Fibroblast of skin of back (primary cell): ENCODE data around the gene ESPN.
A peak's percentile ranks its signal among the peaks of the same experiment; 100 is the strongest.
"Not testable (repeated sequence)": the region's sequence is repeated elsewhere in the genome, so short reads cannot be mapped to it uniquely, and the experiment has no call there.

ENCODE experiments used
- DNase-seq: peaks from one replicate; pipeline ENCODE4 v3.0.0-alpha.2; 2013

ESPN gene

DNA sequence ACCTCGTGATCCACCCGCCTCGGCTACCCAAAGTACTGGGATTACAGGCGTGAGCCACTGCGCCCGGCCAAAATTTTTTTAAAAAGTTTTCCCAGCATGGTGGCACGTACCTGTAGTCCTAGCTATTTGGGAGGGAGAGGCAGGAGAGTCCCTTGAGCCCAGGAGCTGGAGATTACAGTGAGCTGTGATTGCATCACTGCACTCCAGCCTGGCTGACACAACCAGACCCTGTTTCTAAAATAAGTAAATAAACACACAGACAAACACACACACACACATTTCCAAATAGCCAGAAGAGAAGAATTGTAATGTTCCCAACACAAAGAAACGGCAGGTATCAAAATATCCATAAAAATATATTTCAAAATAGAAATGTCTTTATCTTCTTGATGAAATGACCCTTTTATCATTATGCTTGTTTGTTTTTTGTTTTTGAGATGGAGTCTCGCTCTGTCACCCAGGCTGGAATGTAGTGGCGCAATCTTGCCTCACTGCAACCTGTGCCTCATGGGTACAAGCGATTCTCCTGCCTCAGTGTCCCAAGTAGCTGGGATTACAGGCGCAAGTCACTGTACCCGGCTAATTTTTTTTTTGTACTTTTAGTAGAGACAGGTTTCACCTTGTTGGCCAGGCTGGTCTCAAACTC is 14.2 kb upstream of the ESPN start:
- DNase-seq: no peak

DNA sequence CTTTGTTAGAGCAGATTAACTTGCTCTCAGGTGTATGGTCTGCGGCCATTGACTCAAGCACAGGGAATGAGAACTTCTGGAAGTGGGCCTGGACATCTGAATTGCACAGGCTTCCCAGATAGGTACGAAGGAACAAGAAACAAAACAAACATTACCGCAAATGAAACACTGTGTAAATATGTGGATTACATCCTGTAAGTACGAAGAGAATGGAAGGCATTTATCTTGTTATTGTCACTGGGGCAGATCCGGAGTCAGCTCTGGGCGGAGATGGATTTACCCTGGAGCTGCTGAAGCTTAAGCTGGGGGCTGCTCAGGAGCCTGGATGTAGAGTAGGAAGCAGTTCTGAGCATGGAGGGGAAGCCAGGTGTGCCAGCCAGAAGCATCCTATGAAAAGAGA is 11.7 kb upstream of the ESPN start:
- DNase-seq: no peak

DNA sequence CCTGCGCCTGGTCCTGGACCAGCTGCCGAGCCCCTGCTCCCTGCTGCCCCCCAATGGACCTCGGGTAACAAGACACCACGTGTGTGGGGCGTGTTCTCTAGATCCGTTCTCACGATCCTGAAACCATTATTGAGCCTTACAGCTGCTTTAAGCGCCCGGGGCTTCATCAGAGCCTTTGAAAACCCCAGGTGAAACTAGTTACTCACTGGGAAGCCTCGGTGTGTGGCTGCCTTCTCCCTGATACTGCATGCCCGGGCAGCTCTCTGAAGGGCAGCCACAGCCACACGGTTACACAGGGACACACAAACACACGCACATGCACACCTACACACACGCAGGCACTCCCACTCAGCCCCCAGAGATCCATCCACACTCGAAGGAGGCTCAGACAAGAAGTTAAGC is 10.1 kb upstream of the ESPN start:
- peak; percentile 49 for DNase-seq

DNA sequence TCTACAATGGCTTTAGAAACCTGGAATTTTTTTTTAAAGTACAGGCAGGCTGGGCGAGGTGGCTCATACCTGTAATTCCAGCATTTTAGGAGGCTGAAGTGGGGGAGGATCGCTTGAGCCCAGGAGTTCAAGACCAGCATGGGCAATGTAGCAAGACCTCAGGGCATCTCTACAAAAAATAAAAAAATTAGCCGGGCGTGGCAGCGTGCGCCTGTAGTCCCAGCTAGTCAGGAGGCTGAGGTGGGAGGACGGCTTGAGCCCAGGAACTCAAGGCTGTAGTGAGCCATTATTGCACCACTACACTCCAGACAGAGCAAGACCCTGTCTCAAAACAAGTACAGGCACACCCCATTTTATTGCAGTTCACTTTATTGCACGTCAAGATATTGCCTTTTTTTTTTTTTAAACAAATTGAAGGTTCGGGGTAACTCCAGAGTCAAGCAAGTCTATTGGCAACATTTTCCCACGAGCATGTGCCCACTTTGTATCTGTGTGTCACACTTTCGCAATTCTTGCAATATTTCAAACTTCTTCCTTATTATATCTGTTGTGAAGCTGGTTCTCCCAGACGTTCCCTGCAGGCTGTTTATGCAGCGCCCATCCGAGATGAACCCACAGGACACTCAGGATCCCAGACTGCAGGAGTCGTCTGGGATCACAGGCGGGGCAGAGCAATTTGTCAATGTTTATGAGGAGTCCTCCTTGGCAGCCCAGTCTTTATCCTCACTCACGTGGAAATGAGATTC is 9.5 kb upstream of the ESPN start:
- no peak for DNase-seq

DNA sequence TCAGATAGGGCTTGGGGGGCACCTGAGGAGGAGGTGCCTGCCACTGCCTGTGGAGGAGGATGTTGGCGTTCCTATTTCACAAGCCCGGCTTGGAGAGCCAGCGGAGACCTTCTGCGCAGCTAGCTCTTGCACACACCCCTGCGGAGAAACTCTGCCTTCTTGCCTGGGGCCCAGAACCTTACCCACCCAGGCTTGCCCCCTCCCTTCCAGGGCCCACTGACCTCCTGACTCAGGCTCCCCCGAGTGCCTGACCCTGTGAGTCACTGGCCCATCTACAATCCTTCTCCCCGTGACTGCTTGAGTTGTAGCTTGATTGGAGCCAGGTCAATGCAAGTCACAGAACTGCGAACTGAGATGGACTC is 8.3 kb upstream of the ESPN start:
- no peak for DNase-seq

DNA sequence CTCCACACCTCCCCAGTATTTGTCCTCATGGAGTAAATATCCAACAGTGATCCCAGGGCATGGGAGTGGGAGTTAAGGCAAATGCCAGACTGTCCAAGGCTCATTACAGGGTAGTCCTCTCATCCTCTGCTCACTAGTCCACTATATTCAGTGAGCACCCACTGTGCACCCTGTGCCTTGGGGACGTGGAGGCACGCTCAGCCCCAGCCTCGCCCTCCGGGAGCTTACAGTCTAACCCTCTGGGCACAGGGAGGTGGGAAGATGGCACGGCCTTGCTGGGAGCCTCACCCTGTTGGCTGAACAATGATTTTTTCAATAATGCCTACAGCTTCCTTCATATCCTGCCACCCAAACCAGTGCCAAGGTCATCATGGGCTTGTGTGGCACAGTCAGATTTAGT is 7.7 kb upstream of the ESPN start:
- no peak for DNase-seq

DNA sequence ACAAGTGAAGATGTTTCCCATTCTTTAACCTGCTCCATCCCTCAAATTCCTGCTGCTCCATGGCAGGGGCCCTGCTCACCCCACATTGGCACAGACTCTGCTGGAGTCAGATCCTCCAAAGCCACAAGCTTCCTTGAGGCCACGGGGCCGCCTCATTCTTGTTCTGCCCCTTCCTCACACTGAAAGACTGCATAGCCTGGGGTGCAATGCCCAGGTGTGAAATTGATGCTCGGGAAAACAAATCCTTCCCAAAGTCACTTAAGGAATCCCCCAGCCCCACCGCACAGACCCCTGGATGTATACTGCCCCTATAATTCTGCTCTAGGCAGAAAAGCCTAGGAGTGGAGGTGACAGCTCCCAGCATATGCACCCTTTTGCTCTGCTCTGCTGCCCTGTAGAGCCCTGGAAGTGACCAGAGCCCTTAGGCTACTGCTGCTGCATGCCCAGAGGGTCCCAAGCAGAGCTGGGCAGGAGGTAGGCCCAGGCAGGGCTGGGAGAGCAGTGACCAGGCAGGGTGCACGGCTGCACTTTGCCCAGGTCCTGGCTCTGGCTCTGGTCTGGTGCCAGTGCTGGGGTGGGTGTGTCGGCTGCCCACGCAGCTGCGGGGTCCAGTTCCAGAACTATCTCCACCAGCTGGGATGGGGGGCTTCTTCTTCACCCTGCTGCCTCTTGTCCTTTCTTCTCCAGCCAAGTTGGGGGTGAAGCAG is 6.5 kb upstream of the ESPN start:
- no peak for DNase-seq

DNA sequence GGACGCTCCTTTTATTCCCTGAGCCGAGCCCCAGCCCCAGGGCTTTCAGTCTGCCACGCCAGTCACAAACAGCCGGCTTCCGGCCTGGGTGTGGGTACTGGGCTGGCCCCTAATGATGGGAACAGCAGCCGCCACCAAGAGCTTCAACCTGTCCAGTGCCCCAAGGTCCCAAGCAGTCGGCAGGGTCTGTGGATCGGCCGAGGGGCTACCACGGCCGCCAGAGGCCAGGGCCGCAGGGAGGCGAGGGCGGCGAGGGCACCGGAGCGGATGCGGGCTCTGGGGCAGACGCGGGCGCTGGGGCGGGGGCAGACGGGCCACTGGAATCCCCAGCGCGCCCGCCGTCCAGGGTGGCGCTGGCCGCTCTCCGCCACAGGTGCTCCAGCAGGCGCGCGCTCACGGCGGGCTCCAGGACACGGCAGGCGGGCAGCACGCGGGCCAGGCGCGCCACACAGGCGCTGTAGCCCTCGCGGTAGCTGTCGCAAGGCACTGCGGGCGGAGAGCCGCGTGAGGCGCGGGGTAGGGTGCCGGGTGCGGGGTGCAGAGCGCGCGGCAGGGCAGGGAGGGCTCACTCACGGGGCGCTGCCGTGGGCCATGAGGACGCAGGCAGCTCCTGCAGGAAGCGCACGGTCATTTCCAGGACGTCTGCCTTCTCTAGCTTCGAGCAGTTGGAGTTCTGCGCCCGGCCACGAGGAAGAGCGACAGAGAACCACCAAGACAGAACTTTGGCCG is 5.7 kb upstream of the ESPN start:
- no peak for DNase-seq

DNA sequence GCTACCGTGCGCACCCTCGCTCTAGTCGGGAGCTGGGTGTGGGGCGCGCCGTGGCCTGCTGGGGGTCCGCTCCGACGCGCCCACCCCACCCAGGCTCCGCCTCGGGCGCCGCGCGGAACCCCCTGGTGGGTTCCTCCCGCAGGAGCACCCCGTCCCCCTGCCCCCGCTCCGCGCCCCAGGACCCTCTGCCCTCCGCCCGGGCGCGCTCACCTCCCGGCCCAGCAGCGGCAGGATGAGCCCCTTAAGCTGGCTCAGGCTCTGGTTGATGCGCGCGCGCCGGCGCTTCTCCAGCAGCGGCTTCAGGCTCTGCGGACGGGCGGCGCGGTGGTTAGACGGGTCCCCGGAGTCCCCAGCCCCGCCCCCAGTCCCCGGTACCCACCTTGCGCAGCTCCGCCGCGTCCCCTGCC is 5.2 kb upstream of the ESPN start:
- no peak for DNase-seq

DNA sequence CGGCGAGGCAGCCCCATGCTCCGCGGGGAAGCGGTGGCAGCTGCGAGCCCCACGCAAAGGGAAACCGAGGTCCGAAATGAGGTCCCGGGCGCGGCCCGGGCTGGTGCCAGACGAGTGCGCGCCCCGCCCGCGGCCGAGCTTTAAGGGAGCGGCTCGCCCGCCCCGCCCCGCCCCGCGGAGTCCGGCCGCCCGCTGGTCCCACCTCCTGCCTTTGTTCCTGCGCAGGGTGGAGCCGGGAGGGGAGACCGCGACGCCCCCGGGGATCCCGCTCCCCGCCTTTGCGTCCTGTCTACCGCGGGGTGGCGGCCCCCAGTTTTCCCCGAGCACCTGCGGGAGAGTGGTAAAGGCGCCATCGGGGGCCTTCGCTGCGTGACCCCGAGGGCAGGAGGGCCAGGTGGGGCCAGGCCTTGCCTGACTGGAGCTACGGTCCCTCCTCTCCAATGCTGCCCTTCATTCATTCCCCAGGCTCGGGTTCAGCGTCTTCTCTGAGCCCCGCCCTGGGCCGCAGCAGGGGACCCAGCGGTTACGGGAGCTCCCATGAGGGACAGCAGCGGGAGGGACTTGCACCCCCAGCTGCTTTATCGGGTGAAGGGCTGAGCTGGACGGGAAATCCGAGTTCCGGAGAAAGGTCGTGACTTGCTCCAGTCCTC is 4.6 kb upstream of the ESPN start, which contains the start of gene HES2:
Gene HES2, minus strand, starts transcription at position 116 of the 650 bp plus-strand sequence. Its CDS starts 99 bp downstream, at position 17.
- no peak for DNase-seq

DNA sequence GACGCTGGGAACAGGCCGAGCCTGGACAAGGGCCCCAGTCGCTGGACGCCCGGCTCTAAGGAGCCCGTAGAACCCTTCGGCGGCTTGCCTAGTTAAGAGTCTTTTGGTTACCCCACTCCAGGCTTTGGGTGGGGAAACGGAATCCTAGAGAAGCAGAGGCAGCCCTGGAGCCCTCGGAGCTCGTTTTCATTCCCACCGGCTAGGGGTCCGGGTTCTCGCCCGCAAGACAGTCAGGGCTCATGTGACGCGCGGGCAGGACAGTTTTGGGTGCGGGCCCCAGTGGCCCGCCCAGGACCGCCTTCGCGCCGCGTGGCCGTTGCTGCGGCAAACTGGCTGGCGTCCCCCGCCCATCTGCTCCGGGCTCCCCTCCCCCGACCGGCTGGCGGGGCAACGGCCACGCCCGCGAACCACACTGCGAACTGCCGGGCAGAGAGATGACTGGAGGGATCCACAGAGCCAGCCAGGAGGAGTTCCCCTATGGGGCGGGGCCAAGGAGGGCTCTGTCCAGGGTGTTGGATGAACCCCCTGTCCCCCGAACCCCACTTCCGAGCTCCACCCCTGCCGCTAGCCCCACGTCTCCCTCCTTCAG is 4.0 kb upstream of the ESPN start:
- DNase-seq: no peak

DNA sequence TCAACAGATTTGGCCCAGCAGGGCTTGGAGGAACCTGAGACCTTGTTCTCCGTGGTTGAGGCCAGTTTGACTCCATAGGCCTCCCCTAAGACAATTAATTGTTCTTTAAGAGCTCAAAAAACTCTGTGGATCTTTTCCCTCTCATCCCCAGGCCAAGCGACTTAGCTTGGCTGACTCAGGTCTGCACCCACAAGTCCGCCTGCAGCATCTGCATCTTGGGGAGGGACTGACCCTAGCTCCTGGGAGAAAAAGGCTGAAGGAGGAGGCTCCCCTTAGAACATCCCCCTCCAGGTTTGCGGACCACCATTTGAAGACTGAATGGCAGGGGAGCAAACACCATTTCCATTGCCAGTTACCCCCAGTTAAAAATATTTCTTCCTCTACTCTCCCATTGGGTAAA is 3.3 kb upstream of the ESPN start:
- DNase-seq: no peak

DNA sequence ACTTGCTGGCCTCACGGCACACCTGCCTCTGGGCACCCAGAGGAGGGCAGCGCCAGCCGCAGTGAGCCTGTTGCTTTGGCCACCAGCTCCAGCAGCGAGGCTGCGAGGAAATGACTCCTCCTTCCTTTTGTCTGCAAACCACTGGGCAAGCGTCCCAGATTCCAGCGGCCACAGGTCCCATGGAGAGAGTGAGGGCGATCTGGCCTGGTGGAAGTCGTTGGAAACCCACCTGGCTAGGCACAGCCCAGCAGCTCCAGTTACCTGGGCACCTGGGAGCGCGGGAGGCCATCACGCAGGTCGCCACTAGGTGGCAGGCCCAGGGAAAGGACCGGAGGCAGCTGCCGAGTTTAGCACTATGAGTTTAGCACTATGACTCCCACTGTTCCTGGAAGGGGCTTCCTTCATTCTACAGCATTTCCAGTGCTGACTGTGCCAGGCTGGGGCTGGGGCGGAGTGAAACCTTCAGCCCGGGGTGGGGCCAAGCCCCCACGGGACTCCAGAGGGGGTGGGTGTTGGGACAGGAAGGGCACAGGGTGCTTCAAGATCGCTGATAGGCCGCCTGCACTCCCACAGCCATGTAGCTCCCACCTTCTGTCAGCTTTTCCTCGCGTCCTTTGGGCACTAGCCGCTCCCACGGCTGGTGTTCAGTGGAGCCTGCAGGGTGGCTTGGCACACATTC is 1.1 kb upstream of the ESPN start:
- peak; percentile 41 for DNase-seq

DNA sequence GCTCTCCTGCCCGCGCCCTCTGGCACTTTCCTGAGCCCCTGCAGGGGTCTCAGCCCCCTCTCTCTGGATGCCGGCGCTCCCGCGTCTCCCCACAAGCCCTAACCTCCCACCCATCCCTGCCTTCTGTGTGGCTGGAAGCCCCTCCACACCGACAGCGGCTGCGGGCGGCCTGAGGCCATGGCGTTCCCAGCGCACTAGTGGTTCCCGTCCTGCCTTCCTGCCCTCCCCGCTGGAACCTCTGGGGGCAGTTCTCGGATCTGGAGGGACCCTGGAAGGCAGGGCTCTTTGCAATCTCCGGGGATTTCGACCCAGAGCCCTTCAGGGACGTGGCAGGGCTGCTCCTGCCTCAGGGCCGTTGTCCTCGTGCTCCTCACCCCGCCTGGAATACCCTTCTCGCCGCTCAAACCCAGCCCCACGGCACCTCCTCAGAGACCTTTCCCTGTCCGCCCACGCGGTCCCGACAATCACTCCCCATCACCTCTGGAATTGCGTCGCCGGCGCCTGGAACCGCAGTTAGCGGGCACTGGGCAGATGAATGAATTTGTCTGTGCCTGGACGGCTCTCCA is 493 bp upstream of the ESPN start:
- DNase-seq: no peak

DNA sequence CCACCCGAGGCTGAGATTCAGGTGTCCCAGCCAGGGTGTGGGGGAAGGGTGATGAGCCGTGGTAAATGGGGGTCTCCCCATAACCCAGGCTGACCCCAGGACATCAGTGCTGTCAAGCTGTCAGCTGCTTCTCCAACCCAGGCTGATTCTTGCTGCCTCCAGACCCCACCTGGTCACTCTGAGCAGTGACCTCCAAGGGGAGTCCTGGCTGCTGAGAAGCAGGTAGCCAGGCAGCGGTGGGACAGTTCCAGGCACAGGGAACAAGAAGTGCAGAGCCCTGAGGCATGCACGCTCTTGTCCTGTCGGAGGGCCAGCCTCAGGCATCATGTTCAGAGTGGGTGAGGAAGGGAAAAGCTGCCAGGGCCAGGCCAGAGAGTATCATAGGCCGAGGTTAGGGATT is 1.1 kb downstream of the ESPN start:
- DNase-seq: no peak

DNA sequence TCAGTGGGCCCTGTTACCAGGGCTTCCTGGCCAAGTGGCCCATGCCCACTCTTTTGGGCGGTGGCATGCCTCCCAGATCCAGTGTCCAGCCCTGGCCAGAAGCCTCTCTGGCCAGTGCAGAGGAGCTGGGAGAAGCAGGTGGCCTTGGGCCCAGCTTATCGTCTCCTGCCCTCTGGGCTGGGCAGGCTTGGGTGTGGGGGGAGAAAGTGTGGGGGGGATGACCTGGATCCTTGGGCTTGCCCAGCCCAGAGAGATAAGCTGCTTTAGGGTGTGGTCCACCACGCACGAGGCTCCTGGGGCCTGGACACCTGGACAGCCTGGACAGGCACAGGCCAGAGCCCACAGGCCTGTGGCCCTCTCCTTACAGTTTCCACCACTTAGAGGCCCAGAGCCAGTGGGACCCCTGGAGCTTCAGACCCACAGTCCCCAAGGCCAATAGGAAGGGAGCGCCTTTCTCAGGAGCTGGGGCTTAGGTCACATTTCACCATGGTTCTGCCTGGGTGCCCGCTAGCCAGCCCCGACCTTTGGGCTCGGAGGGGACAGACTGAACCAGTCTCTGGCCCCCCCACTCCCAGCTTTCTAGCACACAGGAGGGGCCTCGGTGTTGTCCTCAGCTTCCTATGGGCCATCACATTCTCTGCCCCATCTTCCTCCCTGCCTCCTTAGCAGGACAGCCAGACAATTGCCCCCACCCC is 1.8 kb downstream of the ESPN start:
- DNase-seq: no peak

DNA sequence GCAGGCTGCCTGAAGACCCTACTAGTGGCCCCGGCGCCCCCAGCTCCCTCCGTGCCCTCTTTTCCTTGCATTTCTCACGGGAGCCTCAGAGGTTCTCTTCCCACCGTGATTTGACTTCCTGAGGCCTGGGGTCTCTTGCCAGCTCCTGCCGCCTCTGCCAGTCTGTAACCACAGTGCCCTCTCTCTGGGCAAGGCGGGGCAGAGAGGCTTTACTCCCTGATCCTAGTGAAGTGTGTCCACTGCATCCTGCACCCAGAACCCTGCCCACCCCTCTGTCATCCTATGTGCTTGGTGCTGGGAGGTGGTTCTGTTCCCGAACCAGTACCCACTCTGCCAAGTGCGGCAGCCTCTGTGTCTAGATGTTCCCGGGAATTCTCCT is 2.4 kb downstream of the ESPN start:
- no peak for DNase-seq

DNA sequence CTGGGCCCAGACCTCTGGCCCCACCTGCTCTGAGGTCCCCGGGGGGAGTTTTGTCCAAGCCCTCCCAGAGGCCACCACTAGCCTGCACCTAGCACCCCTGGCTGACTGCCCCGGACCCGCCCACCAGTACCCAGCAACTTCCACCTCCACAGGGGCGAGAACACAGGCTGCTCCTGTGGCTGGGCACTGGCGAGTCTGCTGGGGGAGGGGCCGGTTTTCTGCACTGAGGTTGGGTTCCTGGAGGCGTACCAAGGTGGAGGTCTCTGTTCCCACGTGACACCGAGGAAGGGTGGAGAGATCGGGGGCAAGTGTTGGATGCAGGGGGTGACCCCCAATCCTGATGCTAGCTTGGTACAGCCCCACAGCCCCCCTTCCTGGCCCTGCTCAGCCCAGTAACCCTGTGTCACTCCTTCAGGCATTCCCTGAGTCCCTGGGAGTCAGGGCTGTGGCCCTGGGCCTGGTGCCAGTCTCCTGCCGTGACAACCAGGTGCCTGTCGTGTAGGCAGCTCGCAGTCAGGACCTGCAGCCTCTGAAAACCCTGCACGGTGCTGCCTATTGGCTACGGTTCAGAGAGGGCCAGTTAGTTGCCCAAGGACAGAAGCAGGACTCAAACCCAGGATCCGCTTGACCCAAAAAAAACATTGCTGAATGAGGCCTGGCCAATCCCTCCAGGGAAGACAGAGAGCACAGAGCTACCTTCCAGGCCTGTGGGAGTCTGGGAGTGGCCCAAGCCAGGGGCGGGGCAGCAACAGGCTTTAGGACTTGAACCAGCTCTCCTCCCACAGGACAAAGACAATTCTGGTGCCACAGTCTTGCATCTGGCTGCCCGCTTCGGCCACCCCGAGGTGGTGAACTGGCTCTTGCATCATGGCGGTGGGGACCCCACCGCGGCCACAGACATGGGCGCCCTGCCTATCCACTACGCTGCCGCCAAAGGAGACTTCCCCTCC is 3.1 kb downstream of the ESPN start:
- no peak for DNase-seq

DNA sequence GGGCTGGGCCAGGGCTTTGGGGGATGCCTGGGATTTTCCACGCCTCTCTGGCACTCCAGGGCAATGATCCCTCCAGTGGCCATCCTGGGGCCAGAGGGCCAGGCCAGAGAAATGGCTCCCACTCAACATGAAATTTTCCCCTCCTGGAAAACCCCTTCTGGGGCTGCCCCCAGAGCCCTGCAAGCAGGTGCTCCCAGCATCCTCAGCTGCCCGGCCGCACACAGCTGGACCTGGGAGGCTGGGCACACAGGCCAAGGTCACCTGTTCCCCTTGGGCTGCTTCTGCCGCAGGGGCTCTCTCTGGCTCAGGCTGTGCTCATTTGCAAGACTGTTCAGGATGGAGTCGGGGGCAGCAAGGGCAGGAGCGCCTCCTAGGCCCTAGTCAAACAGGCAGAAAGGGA is 3.9 kb downstream of the ESPN start:
- DNase-seq: not testable (repeated sequence)
